Thyroid gland (tissue), 4 donors: Measurements from ENCODE around the gene NLGN1.

Source experiments
- POLR2A ChIP-seq, 2 donors: fragments of 450-650 bp; IDR thresholded peaks; one replicate each; pipeline ENCODE4 v1.6.1; 2017; ENCODE audit warnings: antibody characterized with exemption in 2 of 2, mild to moderate bottlenecking in 2 of 2, moderate library complexity in 1 of 2
- TF ChIP-seq, protein P1 (sequence below), 6 experiments: fragments of 200-600 bp in 3 of 6; fragments of 450-650 bp in 3 of 6; sonication (generic) in 3 of 6; IDR thresholded peaks; one replicate each; pipeline ENCODE4 v1.5.1; 2016 to 2019; ENCODE audit warnings: antibody characterized with exemption in 6 of 6, mild to moderate bottlenecking in 2 of 6, inconsistent platforms in 1 of 6, moderate library complexity in 1 of 6

DNA sequence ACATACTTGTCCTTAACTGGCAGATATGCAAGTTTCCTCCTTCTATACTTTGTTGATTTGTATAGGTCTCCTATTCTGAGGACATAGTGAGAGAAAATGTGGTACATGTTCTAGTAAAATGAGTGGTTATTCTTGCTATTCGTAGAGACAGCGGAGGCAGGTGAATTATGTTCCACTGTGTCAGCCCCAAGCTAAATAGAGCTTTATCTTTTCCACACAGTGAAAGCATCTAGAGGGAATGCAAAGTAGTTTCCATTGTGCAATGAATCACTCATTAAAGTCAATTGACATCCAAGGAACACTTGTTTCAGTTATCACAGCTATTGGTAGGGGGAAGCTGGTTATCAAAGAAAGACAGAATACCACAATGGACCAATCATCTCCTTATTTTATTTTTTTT, 262.4 kb downstream of the NLGN1 start:
- TF ChIP-seq, protein P1, sequence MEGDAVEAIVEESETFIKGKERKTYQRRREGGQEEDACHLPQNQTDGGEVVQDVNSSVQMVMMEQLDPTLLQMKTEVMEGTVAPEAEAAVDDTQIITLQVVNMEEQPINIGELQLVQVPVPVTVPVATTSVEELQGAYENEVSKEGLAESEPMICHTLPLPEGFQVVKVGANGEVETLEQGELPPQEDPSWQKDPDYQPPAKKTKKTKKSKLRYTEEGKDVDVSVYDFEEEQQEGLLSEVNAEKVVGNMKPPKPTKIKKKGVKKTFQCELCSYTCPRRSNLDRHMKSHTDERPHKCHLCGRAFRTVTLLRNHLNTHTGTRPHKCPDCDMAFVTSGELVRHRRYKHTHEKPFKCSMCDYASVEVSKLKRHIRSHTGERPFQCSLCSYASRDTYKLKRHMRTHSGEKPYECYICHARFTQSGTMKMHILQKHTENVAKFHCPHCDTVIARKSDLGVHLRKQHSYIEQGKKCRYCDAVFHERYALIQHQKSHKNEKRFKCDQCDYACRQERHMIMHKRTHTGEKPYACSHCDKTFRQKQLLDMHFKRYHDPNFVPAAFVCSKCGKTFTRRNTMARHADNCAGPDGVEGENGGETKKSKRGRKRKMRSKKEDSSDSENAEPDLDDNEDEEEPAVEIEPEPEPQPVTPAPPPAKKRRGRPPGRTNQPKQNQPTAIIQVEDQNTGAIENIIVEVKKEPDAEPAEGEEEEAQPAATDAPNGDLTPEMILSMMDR (IDR thresholded peaks at IDR 0.05) = no peak
- no peak for TF ChIP-seq POLR2A (IDR thresholded peaks at IDR 0.05)
